ENCODE results near the gene PTGS1.

DNA sequence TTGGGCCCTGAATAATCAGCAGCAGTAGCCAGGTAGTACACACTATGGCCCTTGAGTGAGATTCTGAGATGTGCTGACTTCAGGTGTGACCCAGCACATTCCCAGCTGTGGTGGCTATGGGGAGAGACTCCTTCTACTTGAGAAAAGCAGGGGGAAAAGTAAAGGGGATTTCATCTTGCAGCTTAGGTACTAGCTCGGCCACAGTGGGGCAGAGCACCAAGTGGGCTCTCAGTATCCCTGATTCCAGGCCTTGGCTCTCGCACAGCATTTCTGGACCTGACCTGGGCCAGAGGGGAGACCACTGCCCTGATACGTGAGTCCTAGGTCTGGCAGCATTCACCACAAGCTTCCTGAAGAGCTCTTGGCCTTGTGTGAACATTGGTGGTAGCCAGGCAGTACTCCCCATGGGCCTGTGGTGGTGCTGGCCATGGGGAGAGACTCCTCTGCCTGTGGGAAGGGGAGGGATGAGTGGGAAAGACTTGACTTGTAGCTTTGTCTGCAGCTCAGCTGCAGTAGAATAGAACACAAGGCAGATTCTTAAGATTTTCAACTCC, 27.6 kb downstream of the PTGS1 start:
- TF ChIP-seq GATA3 (IDR thresholded peaks at IDR 0.05; ENCODE audit: low read depth, low read length) (no peak), GATA2 (IDR thresholded peaks at IDR 0.05; ENCODE audit: low read depth, low read length) (no peak)

All from SH-SY5Y (cell line).